GM12864 (cell line): Measurements from ENCODE around the gene C1orf21.

Experiments
- DNase-seq: peaks from one replicate; pipeline ENCODE4 v3.0.0-alpha.2; 2011; ENCODE audit warnings: low read depth
- H3K4me3 ChIP-seq: 2 replicates; pipeline ENCODE4 v1.5.1; 2011; ENCODE audit warnings: mild to moderate bottlenecking, low read depth, low read length, control low read depth
- TF ChIP-seq, protein P1 (sequence below): IDR thresholded peaks from 2 replicates; pipeline ENCODE4 v1.5.1; 2011; ENCODE audit warnings: low read depth, mild to moderate bottlenecking, moderate library complexity, low read length, control low read depth, inconsistent platforms; ENCODE audit errors: missing control alignments

The C1orf21 gene

DNA sequence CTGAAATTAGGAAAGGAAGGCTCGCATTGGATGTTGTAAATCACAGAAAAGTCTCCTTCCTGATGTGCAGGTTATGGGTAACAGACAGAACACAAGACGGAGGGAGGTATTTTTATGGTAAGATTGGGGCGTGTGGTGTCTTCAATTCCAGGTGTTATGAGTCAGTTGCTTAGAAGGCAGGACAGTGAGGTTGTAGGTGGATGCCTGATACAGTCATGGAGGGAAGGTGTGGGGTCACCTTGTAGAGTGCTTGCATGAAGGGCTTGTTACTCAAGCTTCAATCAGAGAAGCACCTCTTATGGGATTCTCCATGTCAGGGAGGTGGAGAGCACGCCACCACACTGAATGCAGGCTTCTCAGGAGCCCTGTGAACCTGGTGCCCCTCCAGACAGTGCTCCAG is 63.1 kb downstream of the C1orf21 start:
- DNase-seq = no peak
- TF ChIP-seq, protein P1, sequence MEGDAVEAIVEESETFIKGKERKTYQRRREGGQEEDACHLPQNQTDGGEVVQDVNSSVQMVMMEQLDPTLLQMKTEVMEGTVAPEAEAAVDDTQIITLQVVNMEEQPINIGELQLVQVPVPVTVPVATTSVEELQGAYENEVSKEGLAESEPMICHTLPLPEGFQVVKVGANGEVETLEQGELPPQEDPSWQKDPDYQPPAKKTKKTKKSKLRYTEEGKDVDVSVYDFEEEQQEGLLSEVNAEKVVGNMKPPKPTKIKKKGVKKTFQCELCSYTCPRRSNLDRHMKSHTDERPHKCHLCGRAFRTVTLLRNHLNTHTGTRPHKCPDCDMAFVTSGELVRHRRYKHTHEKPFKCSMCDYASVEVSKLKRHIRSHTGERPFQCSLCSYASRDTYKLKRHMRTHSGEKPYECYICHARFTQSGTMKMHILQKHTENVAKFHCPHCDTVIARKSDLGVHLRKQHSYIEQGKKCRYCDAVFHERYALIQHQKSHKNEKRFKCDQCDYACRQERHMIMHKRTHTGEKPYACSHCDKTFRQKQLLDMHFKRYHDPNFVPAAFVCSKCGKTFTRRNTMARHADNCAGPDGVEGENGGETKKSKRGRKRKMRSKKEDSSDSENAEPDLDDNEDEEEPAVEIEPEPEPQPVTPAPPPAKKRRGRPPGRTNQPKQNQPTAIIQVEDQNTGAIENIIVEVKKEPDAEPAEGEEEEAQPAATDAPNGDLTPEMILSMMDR = no peak
- no peak overlapping the region for H3K4me3 ChIP-seq

DNA sequence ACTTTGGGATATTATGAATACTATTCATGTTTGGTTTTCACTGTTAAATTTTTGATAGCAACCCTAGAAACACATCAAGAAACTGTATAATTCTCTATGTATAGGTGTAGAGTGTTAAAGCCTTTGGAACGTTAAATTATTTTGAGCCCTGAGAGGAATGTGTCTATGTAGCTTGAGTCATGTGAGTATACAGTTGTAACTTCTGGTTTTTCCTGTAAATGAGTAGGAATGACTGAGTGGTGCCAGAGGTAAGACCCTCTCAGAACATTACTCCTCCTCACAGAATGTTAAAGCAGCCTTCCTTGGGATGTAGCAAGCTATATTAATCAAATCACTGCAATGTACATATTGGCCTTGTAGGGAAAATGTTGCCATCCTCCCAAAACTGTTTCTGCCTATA is 69.0 kb downstream of the C1orf21 start:
- TF ChIP-seq, protein P1 = no peak
- no peak for DNase-seq

DNA sequence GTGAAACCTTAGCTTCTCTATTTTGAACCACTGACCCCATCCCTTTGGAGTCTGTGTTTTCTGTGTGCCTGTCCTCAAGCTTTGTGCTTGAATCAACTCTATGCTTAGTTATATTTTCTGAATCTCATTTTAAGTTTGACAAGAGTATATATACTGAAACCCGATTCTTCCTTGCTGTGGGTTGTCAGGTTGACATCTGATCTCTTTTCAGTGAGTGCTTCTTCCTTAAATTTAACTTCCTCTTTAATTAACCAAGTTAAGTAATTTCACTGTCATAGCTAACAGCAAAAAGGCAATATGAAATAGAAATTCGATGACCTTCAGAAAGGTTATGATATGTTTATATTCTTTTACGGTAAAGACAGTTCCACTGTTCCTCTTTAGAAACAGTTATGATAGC is 69.4 kb downstream of the C1orf21 start:
- H3K4me3 ChIP-seq = no peak overlapping the region
- no peak for DNase-seq
- TF ChIP-seq, protein P1 = no peak

More for the DNA sequence above, 69.0 kb downstream of the C1orf21 start:
- no peak overlapping the region for H3K4me3 ChIP-seq

DNA sequence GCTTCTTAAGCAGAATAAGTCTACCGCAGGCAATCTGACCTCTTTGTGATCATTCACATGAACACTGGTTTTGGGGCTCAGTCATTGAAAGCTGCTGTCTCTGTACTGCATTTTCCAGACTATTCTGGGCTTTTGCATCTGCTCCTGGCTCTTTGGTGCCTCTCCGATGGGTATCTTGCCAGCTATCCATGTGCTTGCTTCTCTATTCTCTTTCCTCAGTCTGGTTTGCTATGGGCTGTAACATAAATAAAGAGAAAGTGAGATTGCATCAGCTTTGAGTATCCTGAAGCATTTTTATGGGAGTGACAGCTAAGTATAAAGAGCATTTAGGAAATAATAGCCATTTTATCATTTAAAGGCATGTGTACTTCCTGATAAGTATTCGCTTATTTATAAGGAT is 70.7 kb downstream of the C1orf21 start:
- H3K4me3 ChIP-seq = no peak overlapping the region
- TF ChIP-seq, protein P1 = no peak
- DNase-seq = no peak

DNA sequence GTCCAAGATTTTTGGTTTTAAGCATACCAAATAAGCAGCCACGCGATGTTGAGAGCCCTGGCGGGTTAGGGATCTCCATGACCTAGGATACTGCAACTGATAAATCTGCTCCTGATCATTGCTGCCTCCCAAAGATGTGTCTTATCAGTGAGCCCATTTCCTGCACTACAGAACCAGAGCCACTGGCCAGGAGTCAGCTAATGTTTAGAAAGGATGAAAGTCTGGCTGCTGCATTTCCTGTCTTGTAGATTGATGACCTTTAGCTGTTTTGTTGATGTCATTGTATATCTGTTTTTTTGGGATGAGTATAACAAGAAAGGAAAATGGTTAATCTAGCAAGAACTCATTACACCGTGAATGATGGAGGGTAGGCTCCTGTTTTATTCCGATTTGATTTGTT is 74.5 kb downstream of the C1orf21 start:
- no peak overlapping the region for H3K4me3 ChIP-seq
- no peak for DNase-seq
- TF ChIP-seq, protein P1 = no peak

DNA sequence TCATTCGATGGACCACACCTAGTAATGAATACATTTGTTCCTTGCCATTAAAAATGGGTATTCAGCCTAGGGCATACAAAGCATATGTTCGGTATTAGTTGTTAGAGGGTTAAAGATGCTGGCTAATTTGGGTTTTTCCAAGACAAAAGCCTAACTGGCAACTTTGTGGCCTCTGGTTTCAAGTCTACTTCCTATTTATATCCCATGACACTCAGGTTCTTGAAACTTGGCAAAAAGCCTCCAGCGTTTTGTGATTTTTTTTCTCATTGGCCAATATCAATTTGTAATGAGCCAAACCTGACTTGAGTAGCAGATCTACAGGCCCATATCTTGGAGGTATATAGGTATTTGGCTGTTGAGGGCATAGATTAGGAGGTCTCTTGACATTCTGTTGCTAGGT is 75.3 kb downstream of the C1orf21 start:
- no peak overlapping the region for H3K4me3 ChIP-seq
- DNase-seq = no peak

DNA sequence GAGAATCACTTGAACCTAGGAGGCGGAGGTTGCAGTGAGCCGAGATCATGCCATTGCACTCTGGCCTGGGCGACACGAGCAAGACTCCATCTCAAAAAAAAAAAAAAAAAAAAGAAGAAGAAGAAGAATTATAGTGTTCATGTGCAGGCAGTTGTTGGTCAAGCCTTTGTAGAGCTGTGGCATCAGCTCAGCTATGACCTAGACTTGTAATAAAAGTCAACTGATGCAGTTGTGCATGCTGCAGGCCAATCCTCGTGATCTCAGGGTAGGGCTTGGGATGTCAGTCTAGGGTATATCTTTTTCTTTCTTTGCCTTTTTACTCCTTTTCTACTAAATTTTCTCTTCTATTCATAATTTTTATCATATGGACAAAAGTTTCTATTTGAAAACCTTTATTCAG is 76.2 kb downstream of the C1orf21 start:
- TF ChIP-seq, protein P1 = no peak
- H3K4me3 ChIP-seq = no peak overlapping the region
- DNase-seq = no peak

More for the DNA sequence above, 75.3 kb downstream of the C1orf21 start:
- TF ChIP-seq, protein P1 = no peak
